Liver (tissue), 9 donors: Measurements from ENCODE around the gene EIF4G1. TPM values are rescaled to one million over a fixed set of nuclear protein-coding genes. Genes with fewer than 3 reads are reported as not detected.

ENCODE experiments used
- DNase-seq: peaks from one replicate; pipeline ENCODE4 v3.0.0-alpha.2; 2017; ENCODE audit warnings: low spot score
- H3K27ac ChIP-seq, 2 donors: one replicate each; pipeline ENCODE4 v1.7.0; 2013; ENCODE audit warnings: inconsistent platforms in 2 of 2, low read length in 2 of 2, control low read depth in 1 of 2, low read depth in 1 of 2, mild to moderate bottlenecking in 1 of 2
- H3K27me3 ChIP-seq, 4 donors: one replicate each; pipeline versions ENCODE4 v1.6.1 to v1.7.0; 2013; ENCODE audit warnings: low read length in 3 of 4, inconsistent platforms in 1 of 4, mild to moderate bottlenecking in 1 of 4, moderate library complexity in 1 of 4; ENCODE audit not compliant: control insufficient read depth in 4 of 4, insufficient read depth in 4 of 4
- H3K36me3 ChIP-seq, 4 donors: one replicate each; pipeline versions ENCODE4 v1.6.1 to v1.7.0; 2013; ENCODE audit warnings: low read length in 3 of 4, mild to moderate bottlenecking in 3 of 4, low read depth in 1 of 4, moderate library complexity in 1 of 4; ENCODE audit not compliant: control insufficient read depth in 4 of 4, insufficient read depth in 3 of 4
- H3K4me1 ChIP-seq, 4 donors: one replicate each; pipeline versions ENCODE4 v1.6.1 to v1.7.0; 2013; ENCODE audit warnings: low read length in 3 of 4, mild to moderate bottlenecking in 3 of 4, moderate library complexity in 1 of 4; ENCODE audit not compliant: control insufficient read depth in 4 of 4, insufficient read depth in 4 of 4
- H3K4me3 ChIP-seq, 3 donors: one replicate each; pipeline versions ENCODE4 v1.6.1 to v1.7.0; 2013; ENCODE audit warnings: low read length in 3 of 3, control low read depth in 1 of 3, low read depth in 1 of 3, mild to moderate bottlenecking in 1 of 3
- H3K9ac ChIP-seq, 2 donors: one replicate each; pipeline ENCODE4 v1.7.0; 2013; ENCODE audit warnings: low read length in 2 of 2, mild to moderate bottlenecking in 2 of 2, moderate library complexity in 2 of 2, control low read depth in 1 of 2, low read depth in 1 of 2
- H3K9me3 ChIP-seq, 4 donors: one replicate each; pipeline versions ENCODE4 v1.6.1 to v1.7.0; 2013; ENCODE audit warnings: low read length in 3 of 4; ENCODE audit not compliant: control insufficient read depth in 4 of 4
- EGR1 ChIP-seq, 2 donors: IDR thresholded peaks; 2 replicates each; pipeline ENCODE4 v1.6.1; 2016 to 2018; ENCODE audit warnings: antibody characterized with exemption in 2 of 2, low read depth in 2 of 2
- FOXA2 ChIP-seq: IDR thresholded peaks from 2 replicates; pipeline ENCODE4 v1.6.1; 2016; ENCODE audit warnings: antibody characterized with exemption
- HNF4A ChIP-seq, 2 donors: conservative IDR thresholded peaks; 2 replicates each; pipeline ENCODE4 v1.6.1; 2016; ENCODE audit warnings: antibody characterized with exemption in 2 of 2, mild to moderate bottlenecking in 2 of 2
- HNF4G ChIP-seq: IDR thresholded peaks from 2 replicates; pipeline ENCODE4 v1.6.1; 2016; ENCODE audit warnings: antibody characterized with exemption
- JUND ChIP-seq, 2 donors: IDR thresholded peaks; 2 replicates each; pipeline ENCODE4 v1.6.1; 2016; ENCODE audit warnings: antibody characterized with exemption in 2 of 2
- NR2F2 ChIP-seq: IDR thresholded peaks from 2 replicates; pipeline ENCODE4 v1.6.1; 2016; ENCODE audit warnings: antibody characterized with exemption
- RAD21 ChIP-seq, 2 donors: IDR thresholded peaks; 2 replicates each; pipeline ENCODE4 v1.6.1; 2016; ENCODE audit warnings: antibody characterized with exemption in 2 of 2, mild to moderate bottlenecking in 2 of 2
- RXRA ChIP-seq, 2 donors: IDR thresholded peaks; 2 replicates each; pipeline ENCODE4 v1.6.1; 2017 to 2018; ENCODE audit warnings: antibody characterized with exemption in 2 of 2, mild to moderate bottlenecking in 1 of 2
- SP1 ChIP-seq: IDR thresholded peaks from 2 replicates; pipeline ENCODE4 v1.6.1; 2018; ENCODE audit warnings: antibody characterized with exemption, mild to moderate bottlenecking
- YY1 ChIP-seq: IDR thresholded peaks from 2 replicates; pipeline ENCODE4 v1.6.1; 2016; ENCODE audit warnings: antibody characterized with exemption, mild to moderate bottlenecking
- WGBS: extraction: QIAGEN DNeasy Blood & Tissue Kit; methylation state at CpG from one replicate; pipeline ENCODE4 v1.1.7; 2013; 5-methylcytosine and 5-hydroxymethylcytosine counted together
- polyA plus RNA-seq, 2 donors: library from polyadenylated mRNA; stranded (reverse) in 1 of 2; unstranded in 1 of 2; fragments of 200-250 nt in 1 of 2; fragments of >200 nt in 1 of 2; fragmentation: Nextera tagmentation in 1 of 2; extraction: Ambion mirVana in 1 of 2; gene quantifications; one replicate each; pipeline versions ENCODE4 v1.2.1 to v1.2.3, GENCODE V29; 2013 to 2015
- total RNA-seq, 2 donors: library from RNA; depleted of rRNA; stranded (reverse); fragments of >200 nt; gene quantifications; one replicate each; pipeline ENCODE4 v1.2.3, GENCODE V29; 2014
- TF ChIP-seq, protein P1 (sequence below): IDR thresholded peaks from 2 replicates; pipeline ENCODE4 v1.6.1; 2016; ENCODE audit warnings: antibody characterized with exemption, mild to moderate bottlenecking
- TF ChIP-seq, protein P2 (sequence below): IDR thresholded peaks from 2 replicates; pipeline ENCODE4 v1.6.1; 2016; ENCODE audit warnings: antibody characterized with exemption
- TF ChIP-seq, protein P3 (sequence below): fragments of 150-350 bp; IDR thresholded peaks from 2 replicates; pipeline ENCODE4 v1.5.1; 2017; ENCODE audit warnings: improper control_type of control experiment, low read depth, low read length; ENCODE audit not compliant: missing input control
- TF ChIP-seq, protein P4 (sequence below): IDR thresholded peaks from 2 replicates; pipeline ENCODE4 v1.6.1; 2016; ENCODE audit warnings: antibody characterized with exemption
- donor health status: healthy.
- donor health status: healthy.
- donor health status: healthy.
- donor health status: healthy.
- donor health status: healthy.

Gene EIF4G1
- total and polyA plus RNA-seq, 4 donors, result 140 to 329 (median 207) TPM

DNA sequence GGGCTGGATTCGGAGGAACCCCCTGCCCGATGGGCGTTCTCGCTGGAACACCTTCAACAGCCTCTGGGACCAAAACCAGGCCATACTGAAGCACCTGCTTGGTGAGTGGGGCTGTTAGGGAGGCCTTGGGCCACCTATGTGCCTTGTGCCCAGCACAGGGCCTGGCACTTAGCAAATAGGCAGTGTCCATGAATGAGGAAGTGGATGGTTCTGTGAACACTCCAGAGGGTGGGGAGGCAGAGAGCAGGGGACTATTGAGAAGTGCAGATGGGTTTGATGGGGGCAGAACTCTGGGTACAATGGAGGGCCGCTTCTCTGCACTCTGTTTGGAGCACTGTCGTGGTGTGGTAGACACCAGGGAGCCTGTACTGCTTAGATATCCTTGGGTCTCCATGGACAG, 37.0 kb upstream of the EIF4G1 start:
- no peaks in the 10 kb centered on the region for H3K9me3 ChIP-seq
- H3K9ac ChIP-seq, result no peak overlapping the region
- H3K4me3 ChIP-seq, result no peak overlapping the region
- no peak overlapping the region for H3K27ac ChIP-seq
- H3K36me3 ChIP-seq, result no peaks in the 10 kb centered on the region
- H3K27me3 ChIP-seq, result peaks cover 0 to 6% (median 3%) of the 10 kb centered on the region in 4 donors
- no peak for TF ChIP-seq FOXA2
- no peak for TF ChIP-seq RXRA (IDR thresholded peaks at IDR 0.05)
- TF ChIP-seq, protein P1, sequence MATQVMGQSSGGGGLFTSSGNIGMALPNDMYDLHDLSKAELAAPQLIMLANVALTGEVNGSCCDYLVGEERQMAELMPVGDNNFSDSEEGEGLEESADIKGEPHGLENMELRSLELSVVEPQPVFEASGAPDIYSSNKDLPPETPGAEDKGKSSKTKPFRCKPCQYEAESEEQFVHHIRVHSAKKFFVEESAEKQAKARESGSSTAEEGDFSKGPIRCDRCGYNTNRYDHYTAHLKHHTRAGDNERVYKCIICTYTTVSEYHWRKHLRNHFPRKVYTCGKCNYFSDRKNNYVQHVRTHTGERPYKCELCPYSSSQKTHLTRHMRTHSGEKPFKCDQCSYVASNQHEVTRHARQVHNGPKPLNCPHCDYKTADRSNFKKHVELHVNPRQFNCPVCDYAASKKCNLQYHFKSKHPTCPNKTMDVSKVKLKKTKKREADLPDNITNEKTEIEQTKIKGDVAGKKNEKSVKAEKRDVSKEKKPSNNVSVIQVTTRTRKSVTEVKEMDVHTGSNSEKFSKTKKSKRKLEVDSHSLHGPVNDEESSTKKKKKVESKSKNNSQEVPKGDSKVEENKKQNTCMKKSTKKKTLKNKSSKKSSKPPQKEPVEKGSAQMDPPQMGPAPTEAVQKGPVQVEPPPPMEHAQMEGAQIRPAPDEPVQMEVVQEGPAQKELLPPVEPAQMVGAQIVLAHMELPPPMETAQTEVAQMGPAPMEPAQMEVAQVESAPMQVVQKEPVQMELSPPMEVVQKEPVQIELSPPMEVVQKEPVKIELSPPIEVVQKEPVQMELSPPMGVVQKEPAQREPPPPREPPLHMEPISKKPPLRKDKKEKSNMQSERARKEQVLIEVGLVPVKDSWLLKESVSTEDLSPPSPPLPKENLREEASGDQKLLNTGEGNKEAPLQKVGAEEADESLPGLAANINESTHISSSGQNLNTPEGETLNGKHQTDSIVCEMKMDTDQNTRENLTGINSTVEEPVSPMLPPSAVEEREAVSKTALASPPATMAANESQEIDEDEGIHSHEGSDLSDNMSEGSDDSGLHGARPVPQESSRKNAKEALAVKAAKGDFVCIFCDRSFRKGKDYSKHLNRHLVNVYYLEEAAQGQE, result no peak
- no peak for DNase-seq
- WGBS, result 95% methylated on average over 6 of the region's 6 CpGs
- H3K4me1 ChIP-seq, result peaks cover 0 to 5% (median 0%) of the 10 kb centered on the region in 4 donors

DNA sequence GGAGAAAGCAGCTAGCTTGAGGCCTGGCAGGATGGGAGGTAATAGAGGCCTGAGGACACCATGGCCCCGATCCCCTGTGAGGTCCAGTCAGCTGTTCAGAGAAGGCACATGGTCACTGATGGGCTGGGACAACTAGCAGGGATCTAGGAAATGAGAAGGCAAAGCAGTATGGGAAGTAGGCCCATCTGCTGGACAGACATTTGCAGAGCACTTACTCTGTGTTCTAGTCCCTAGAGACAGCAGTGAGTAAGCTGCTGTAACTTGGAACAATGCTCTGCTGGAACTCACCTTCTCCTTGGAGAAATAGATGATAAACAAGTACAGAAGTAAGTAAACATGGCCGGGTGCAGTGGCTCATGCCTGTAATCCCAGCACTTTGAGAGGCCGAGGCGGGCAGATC, 31.5 kb upstream of the EIF4G1 start:
- H3K9me3 ChIP-seq, result no peaks in the 10 kb centered on the region
- H3K9ac ChIP-seq, result no peak overlapping the region
- TF ChIP-seq HNF4G, result no peak
- TF ChIP-seq, protein P2, sequence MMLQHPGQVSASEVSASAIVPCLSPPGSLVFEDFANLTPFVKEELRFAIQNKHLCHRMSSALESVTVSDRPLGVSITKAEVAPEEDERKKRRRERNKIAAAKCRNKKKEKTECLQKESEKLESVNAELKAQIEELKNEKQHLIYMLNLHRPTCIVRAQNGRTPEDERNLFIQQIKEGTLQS, result no peak
- TF ChIP-seq YY1, result no peak
- TF ChIP-seq, protein P1, result no peak
- TF ChIP-seq, protein P3, sequence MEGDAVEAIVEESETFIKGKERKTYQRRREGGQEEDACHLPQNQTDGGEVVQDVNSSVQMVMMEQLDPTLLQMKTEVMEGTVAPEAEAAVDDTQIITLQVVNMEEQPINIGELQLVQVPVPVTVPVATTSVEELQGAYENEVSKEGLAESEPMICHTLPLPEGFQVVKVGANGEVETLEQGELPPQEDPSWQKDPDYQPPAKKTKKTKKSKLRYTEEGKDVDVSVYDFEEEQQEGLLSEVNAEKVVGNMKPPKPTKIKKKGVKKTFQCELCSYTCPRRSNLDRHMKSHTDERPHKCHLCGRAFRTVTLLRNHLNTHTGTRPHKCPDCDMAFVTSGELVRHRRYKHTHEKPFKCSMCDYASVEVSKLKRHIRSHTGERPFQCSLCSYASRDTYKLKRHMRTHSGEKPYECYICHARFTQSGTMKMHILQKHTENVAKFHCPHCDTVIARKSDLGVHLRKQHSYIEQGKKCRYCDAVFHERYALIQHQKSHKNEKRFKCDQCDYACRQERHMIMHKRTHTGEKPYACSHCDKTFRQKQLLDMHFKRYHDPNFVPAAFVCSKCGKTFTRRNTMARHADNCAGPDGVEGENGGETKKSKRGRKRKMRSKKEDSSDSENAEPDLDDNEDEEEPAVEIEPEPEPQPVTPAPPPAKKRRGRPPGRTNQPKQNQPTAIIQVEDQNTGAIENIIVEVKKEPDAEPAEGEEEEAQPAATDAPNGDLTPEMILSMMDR, result no peak
- TF ChIP-seq HNF4A (conservative IDR thresholded peaks at IDR 0.05), result no peak
- TF ChIP-seq NR2F2, result no peak
- no peak for TF ChIP-seq RXRA (IDR thresholded peaks at IDR 0.05)
- no peak for TF ChIP-seq RAD21 (IDR thresholded peaks at IDR 0.05)
- no peak for TF ChIP-seq JUND (IDR thresholded peaks at IDR 0.05)
- TF ChIP-seq EGR1 (IDR thresholded peaks at IDR 0.05; ENCODE audit: low read depth in 2 of 2), result no peak
- no peak for TF ChIP-seq SP1
- TF ChIP-seq, protein P4, sequence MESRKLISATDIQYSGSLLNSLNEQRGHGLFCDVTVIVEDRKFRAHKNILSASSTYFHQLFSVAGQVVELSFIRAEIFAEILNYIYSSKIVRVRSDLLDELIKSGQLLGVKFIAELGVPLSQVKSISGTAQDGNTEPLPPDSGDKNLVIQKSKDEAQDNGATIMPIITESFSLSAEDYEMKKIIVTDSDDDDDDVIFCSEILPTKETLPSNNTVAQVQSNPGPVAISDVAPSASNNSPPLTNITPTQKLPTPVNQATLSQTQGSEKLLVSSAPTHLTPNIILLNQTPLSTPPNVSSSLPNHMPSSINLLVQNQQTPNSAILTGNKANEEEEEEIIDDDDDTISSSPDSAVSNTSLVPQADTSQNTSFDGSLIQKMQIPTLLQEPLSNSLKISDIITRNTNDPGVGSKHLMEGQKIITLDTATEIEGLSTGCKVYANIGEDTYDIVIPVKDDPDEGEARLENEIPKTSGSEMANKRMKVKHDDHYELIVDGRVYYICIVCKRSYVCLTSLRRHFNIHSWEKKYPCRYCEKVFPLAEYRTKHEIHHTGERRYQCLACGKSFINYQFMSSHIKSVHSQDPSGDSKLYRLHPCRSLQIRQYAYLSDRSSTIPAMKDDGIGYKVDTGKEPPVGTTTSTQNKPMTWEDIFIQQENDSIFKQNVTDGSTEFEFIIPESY, result no peak
- no peak for DNase-seq
- H3K4me1 ChIP-seq, result no peaks in the 10 kb centered on the region
- no peak overlapping the region for H3K27ac ChIP-seq
- no peaks in the 10 kb centered on the region for H3K27me3 ChIP-seq
- no peak overlapping the region for H3K4me3 ChIP-seq
- WGBS, result 89% methylated on average over 4 of the region's 4 CpGs
- H3K36me3 ChIP-seq, result no peaks in the 10 kb centered on the region
